ENCODE results near the gene ANKRD36B.
"Not testable (repeated sequence)": the region's sequence is repeated elsewhere in the genome, so short reads cannot be mapped to it uniquely, and the experiment has no call there.

Gene ANKRD36B

GRCh38 chr2:97549058-97549457, 40.6 kb downstream of the ANKRD36B start:
- DNase-seq (ENCODE audit: low read depth), result not testable (repeated sequence)

DNA sequence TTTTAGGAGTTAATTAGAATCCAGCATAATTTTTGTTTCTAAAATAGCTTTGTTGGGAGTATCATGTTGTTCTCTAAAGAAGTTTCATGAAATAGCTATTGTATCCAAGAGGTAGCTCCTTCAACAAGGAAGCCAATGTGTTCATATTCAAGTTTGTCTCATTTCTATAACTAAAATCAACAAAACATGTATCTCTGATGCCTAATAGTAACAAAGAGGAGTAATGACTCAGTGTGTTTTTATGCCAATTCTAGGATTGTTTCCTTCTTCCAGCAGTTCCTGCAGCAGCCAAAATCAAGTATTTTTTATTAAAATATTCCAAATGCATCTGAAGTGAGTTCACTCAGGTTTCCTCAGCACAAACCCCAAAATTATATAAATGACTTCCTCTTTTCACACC, 41.1 kb downstream of the ANKRD36B start:
- not testable (repeated sequence) for DNase-seq (ENCODE audit: low read depth)

DNA sequence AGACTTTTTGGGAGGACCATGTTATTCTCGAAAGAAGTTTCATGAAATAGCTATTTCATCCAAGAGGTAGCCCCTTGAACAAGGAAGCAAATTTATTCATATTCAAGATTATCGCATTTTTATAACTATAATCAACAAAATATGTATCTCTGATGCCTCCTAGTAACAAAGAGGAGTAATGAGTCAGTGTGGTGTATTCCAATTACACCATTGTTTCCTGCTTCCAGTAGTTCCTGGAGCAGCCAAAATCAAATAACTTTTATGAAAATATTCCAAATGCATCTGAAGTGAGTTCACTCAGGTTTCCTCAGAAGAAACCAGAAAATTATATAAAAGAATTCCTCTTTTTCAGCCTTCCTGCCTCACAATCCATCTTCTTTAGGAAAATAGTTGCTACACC, 43.0 kb downstream of the ANKRD36B start:
- no peak for DNase-seq (ENCODE audit: low read depth)

DNA sequence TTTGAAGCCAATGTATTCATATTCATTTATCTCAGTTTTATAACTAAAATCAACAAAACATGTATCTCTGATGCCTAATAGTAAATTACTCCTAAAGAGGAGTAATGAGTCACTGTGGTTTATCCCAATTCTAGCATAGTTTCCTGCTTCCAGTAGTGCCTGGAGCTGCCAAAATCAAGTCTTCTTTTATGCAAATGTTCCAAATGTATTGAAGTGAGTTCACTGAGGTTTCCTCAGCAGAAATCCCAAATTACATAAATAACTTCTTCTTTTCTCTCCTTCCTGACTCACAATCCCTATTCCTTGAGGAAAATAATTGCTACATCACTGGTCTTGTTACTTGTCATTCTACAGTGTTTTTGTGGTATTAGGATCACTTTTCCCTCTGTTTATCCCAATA, 44.8 kb downstream of the ANKRD36B start:
- DNase-seq (ENCODE audit: low read depth), result not testable (repeated sequence)

GRCh38 chr2:97525904-97526303, 63.8 kb downstream of the ANKRD36B start:
- not testable (repeated sequence) for DNase-seq (ENCODE audit: low read depth)

GRCh38 chr2:97523816-97524215, 65.9 kb downstream of the ANKRD36B start:
- not testable (repeated sequence) for DNase-seq (ENCODE audit: low read depth)

DNA sequence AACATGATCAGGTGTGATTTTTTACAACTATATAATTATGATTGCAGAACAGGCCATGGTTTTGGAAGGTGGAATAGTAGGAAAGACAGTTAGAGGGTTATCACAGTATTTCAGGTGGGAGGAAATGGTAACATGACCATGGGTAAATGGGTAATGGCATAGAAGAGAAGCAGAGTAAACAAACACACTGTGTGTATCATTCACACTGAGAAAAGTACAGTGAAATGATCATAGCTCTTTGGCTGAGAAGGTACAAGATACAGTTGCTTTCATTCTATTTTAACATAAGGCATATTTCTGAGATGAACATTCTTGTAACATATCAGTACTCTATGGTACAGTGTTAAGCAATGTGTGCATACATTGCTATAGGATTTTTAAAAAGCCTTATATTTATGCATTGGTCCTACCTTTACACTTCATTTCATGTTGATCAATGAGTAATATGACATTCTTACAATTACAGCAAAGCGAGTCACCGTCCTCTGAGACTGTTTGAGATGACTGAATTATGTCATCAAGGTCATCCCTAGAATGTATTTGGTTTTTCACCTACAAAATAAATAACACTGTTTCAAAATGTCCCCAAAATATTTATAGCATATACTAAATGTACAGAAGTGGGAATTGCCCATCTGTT, 66.6 kb downstream of the ANKRD36B start:
- not testable (repeated sequence) for DNase-seq (ENCODE audit: low read depth)

DNA sequence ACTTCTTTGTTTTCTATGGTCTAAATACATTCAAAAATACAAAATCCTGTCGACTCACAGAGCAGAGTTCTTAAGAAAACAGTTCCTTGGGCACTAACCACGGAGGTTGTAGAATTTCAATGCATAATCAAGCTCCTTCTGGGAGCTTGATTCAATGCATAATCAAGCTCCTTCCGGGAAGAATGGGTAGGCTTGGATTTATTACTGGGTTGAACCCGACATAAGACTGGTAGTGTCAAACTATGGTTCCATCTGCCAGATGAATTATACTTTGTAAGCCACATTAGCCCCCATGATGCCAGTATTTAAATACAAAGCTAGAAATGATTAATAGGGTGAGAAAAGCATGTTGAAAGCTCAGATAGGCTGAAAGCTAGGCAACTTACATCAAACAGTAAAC, 94.0 kb downstream of the ANKRD36B start:
- not testable (repeated sequence) for DNase-seq (ENCODE audit: low read depth)

- DNase-seq (ENCODE audit: low read depth), result not testable (repeated sequence)
Observed at GRCh38 chr2:97490141-97490540, 99.5 kb downstream of the ANKRD36B start.
